ENCODE measurements around the gene LYAR.

DNA sequence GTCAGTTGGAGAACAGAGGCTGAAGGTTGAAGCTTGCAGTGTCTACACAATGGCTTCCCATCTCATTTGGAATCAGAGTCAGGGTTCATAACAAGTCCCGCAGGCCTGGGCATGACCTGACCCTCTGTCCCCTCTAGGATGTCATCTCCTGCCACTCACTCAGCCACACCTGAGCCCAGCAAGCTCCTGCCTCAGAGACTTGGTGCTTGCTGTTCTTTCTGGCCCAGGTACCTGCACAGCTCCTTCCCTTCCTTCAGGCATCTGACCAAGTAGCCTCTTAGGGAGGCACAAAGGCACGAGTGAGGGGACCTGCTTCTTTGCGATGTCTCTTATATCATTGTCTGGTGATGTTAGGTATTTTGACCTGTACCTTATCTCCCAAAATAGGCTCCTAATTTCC lies 9.1 kb upstream of the LYAR start:
- TF ChIP-seq, protein P1, sequence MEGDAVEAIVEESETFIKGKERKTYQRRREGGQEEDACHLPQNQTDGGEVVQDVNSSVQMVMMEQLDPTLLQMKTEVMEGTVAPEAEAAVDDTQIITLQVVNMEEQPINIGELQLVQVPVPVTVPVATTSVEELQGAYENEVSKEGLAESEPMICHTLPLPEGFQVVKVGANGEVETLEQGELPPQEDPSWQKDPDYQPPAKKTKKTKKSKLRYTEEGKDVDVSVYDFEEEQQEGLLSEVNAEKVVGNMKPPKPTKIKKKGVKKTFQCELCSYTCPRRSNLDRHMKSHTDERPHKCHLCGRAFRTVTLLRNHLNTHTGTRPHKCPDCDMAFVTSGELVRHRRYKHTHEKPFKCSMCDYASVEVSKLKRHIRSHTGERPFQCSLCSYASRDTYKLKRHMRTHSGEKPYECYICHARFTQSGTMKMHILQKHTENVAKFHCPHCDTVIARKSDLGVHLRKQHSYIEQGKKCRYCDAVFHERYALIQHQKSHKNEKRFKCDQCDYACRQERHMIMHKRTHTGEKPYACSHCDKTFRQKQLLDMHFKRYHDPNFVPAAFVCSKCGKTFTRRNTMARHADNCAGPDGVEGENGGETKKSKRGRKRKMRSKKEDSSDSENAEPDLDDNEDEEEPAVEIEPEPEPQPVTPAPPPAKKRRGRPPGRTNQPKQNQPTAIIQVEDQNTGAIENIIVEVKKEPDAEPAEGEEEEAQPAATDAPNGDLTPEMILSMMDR (IDR thresholded peaks at IDR 0.05) = no peak
- TF ChIP-seq POLR2A (IDR thresholded peaks at IDR 0.05) = no peak
